CD4-positive, alpha-beta T cell treated with Interferon gamma for 1 hour (primary cell): Measurements from ENCODE around the gene OR8B12.

Experiments used
- DNase-seq: peaks from one replicate; pipeline ENCODE4 v3.0.0-alpha.2; 2020

The OR8B12 gene, protein sequence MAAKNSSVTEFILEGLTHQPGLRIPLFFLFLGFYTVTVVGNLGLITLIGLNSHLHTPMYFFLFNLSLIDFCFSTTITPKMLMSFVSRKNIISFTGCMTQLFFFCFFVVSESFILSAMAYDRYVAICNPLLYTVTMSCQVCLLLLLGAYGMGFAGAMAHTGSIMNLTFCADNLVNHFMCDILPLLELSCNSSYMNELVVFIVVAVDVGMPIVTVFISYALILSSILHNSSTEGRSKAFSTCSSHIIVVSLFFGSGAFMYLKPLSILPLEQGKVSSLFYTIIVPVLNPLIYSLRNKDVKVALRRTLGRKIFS

DNA sequence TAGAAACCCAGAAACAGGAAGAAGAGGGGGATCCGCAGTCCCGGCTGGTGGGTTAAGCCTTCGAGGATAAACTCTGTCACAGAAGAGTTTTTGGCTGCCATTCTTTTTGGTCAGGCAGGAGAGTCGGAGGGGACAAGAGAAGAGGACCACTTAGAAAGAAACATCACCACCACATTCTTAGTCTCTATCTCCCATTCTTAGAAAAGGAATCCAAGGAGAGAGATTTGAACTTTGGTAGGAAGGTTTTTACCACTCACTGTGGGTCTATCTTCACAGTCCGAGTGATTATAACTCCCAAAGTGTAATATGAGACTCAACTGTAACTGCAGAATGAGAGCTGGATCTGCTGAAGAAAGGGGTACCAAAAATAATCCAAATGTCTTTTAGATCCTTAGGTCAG is at the start of gene OR8B12:
OR8B12 (minus strand) TSS at position 101 of the 400 bp plus-strand sequence; CDS start at position 101, 0 bp downstream.
- no peak for DNase-seq

DNA sequence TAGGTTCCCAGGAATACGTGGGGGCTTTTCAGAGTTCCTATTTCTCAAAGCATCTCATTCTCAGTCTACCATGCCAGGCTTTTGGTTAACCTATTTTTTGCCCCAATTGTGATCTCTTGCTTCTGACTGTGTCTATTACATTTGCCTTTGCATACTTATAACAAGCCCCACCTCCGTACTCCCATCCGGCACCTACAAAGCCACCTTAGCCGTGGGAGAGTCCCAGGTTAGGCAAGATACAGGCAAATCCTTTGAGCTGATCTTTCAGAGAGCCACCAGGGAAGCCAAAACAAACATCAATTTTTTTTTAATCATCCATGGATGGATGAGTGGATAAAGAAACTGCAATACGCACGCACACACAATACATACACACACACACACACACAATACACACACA is 49.2 kb upstream of the OR8B12 start:
- DNase-seq: no peak

DNA sequence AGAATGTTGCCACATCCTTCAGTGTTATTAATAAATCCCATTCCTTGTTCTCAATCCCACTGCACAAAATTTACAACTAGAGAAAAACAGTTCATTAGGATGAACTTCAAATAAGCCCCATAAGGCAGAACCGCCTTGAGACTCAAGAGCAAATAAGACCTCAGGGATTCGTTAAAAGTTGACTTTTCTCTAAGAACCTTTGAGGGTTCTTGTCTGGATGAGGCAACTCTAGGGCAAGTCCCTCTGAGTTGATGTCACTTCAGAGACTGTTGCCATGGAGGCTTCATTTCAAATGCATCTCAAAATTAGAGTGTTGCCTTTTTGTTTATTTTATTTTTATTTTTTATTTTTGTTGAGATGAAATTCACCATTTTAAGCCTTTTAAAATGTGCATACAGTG is 48.0 kb upstream of the OR8B12 start:
- DNase-seq: no peak

DNA sequence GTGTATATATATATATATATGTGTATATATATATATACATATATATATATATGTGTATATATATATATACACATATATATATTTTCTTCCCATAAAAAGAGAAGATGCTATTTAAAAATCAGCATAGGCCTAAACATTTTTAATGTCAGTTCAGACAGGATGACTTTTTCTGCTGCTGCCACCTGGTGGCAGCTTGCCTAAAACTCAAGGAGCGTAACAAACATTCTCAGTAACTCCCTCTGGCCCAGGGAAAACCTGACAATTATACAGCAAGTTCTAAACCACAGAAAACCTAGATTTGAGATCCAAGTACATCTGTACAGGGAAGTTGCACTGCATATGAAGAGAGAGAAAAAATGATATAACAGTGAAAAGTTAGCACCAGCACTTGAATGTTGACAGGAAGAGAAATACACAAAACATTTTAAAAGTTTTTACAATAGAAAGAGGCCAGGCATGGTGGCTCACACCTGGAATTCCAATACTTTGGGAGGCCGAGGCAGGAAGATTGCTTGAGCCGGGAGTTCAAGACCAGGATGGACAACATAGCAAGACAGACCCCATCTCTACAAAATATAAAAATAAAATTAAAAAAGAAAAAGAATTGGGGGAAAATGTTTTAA is 42.9 kb upstream of the OR8B12 start:
- DNase-seq: peak; percentile 22

DNA sequence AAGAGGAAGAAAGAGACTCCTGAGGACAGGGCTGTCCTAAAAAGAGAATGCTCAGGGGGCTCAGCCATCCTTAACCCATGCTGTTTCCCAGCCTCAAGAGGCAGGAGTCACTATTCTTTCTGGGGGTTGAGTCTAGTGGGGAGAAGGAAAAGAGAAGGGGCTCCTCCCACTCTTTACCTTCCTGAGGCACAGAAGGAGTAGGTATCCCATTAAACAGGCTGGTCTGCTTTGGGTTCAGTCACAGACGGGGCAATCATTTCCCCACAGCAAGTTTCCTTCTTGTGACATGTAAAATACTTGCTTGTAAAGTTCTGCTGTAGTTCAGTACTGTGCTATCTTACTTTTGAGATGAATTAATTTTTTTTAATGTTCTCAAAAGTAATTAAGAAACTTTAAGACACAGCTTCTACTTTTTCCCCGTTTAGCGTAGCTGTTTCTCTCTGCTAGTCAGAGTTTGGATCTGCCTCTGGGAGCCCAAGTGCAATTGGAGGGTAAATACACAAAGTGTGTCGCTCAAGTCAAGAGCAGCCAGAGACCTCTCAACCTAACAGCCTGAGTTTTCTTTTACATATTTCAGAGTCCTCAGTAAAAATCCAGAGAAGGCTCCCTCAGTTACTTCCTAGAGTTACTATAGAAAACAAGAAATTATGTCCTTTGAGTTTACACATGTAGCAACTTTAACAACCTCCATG is 41.4 kb upstream of the OR8B12 start:
- DNase-seq: no peak

DNA sequence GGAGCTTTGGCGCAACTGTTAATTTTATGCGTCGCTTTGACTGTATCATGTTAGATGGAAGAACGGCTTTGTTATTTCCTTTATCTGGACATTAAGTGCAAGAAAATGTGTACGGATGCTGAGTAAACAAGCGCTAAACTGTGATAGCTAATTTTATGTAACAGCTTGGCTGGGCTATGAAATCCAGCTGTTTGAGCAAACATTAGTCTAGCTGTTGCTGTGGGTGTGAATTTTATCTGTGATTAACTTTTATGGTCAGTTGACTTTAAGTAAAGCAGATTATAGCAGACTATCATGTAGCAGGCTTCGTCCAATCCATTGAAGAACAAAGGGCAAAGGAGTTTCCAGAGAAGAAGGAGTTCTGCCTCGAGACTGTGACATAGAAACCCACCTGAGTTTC is 40.3 kb upstream of the OR8B12 start:
- no peak for DNase-seq

DNA sequence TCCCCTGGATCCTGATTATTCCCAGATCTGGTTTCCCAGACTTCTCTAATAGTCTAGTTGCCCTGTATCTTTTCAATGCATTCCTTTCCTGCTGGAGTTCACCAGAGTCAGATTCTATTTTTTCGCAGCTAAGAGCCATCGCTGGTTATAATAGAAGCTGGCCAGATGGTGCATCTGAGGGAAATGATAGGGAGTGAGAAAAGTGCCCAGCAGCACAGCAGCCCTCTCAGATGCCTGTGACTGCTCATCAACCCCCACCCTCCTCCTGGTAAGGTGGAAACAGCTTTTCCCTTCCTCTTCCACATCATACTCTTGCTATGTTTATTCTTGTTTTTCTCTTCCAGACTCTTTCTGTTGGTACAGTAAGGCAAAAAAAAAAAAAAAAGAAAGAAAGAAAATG is 39.1 kb upstream of the OR8B12 start:
- DNase-seq: no peak

DNA sequence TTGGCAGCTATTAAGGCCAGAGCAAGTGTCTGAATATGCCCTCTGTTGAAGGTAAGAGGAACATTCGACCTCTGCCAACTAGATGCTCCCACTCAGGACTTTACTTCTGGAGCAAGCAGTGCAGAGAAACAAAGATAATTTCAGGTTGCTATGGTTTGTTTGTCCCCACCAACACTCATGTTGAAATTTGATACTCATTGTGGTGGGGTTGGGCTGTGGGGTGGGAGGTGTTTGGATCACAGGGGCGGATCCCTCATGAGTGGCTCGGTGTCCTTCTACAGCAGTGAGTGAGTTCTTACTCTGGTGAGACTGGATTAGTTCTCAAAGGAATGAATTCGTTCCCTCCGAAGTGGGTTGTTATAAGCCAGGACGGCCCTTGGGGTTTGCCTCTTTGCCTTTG is 38.4 kb upstream of the OR8B12 start:
- DNase-seq: no peak

DNA sequence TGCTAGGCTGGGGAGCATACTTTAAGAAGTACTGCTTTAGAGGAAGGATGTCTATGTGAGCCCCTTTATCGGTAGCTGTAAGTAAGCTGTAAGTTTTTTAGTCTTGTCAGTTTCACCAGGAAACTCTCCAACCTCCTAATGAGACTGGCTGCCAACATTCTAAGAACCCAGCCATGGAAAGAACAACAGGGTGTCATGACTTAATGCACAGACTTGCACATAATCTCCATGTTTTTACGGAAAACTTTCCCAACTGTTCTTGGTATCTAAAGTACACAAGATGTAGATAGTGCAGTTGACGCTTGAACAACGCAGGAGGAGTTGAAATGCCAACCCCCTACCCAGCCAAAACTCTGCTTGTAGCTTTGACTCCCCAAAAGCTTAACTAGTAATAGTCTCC is 35.3 kb upstream of the OR8B12 start:
- DNase-seq: no peak

DNA sequence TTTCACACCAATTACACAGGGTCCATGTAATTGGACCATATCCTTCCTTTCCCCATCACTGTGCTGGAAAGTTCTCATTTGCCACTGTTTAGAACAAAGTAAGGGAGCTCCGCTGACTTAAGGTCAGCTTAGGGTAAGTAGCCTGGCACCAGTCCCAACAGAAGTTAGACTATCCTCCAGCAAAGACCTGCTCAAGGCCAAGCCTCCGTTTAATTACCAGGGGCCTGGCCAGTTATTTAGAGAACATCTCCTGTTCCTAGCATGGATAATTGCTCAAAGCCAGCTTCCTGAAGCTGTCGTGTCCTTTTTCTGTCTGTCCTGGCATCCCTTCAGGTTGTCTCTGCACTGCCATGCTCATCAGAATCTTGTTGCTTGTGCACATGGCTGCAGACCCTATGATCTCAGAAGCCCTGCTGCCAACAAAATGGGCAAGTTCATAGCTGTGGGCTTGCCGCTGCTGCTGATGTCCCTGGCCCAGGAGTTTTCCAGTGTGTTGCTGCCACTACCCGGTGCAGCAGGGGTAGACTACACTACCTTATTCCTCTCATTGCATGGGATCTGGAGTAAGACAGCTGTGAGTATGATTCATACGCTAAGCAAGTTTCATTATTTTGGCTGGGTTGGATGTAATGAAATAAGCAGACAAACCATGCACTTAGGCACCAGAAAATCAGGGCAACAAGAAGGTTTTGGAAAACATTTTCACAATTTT is 34.4 kb upstream of the OR8B12 start:
- DNase-seq: no peak

DNA sequence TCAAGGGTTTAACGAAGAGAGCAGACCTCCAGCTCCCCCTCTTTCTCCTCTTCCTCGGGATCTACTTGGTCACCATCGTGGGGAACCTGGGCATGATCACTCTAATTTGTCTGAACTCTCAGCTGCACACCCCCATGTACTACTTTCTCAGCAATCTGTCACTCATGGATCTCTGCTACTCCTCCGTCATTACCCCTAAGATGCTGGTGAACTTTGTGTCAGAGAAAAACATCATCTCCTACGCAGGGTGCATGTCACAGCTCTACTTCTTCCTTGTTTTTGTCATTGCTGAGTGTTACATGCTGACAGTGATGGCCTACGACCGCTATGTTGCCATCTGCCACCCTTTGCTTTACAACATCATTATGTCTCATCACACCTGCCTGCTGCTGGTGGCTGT is 26.7 kb upstream of the OR8B12 start:
- no peak for DNase-seq

DNA sequence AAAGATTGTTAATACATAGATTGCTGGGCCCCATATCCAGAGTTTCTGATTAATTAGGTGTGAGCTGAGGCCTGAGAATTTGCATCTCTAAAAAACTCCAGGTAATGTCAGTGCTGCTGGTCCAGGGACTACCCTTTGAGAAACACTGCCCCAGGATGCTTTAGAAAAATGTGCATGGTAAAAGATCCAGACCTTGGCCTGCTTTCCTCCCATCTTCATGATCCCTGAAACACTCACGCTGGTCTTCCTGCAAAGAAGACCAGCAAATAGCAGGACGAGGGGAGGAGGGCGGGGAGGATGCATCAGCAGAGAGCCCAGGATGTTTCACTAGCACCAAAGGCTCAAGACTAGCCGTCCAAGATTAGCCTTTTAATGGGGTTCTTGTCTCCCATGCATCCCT is 26.2 kb upstream of the OR8B12 start, which contains the start of gene OR8A1:
OR8A1 (plus strand) TSS at position 301 of the 400 bp plus-strand sequence. CDS start 123 bp downstream, outside the sequence.
- no peak for DNase-seq

DNA sequence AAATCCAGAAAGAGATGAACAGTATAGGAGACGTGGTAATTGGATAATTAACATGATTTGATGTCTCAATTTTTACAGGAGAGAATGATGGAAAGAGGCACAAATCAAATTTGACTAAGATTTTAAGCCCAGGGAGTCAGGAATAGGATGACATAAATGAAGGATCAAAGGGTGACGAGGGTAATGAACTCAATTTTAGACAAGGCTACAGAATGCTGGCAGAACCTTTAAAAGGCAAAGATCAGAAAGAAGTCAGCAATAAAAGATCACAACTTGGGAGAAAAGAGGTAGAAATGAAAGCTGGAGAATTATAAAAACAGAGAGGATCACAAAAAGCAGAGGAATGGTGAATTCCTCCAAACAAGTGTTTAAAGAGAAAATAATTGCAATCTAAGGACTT is 13.4 kb upstream of the OR8B12 start:
- no peak for DNase-seq

DNA sequence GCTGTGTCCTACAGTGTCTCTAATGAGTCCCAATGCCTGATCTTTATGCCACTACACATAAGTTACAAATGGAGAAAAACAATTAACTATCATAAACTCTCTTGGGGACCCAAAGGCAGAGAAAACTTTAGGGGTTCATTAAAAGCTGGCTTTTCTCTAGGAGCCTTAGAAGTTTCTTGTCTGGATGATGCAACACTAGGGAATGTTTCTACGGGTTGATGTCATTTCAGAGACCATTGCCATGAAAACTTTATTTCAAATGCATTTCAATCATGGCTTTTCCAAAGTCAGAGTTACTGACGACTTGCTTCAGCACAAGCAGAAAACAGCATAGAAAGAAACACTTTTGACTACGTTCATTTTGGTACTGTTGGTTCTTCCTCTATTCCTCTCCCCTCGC is 8.5 kb upstream of the OR8B12 start:
- no peak for DNase-seq

DNA sequence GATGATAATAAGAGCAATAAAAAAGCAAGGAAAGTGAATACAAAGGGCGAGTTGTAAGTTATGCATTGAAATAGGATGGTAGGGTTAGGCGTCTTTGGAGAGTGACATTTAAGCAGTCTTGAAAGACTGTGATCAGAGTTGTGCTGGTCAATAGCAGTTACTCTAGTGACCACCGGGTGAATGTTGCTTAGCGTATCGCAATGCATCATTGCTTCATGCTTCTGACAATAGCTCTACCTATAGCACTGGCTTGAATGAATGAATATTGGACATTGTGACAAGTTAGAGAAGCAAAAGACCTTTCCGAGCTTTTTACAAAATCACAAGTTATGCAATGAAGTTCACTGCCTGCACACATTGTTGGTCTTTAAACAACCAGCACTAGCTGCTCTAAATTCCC is 7.7 kb upstream of the OR8B12 start:
- DNase-seq: no peak

DNA sequence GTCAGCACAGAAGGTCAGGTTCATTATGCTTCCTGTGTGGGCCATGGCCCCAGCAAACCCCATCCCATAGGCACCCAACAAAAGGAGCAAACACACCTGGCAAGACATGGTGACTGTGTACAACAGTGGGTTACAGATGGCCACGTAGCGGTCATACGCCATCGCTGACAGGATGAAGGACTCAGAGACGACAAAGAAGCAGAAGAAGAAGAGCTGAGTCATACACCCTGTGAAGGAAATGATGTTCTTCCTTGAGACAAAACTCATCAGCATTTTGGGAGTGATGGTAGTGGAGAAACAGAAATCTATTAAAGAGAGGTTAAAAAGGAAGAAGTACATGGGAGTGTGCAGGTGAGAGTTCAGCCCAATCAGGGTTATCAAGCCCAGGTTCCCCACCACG is 309 bp downstream of the OR8B12 start:
- DNase-seq: no peak

DNA sequence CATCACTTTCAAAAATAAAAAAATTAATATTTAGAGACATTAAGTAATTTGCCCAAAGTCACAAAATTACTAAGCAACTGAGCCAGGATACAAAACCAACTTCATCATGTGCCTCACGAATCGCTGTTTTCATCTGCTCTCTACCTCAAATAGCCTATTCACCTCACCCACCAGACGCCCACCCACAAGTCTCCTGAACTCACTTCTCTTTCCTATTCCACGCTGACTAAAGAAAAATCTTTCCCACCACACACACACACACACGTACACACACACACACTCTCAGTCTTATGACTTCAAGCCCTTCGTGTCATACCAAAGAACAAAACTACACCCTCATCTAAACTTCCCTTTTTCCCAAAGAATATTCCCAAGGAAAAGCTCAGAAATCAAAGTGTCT is 2.2 kb downstream of the OR8B12 start:
- DNase-seq: no peak

DNA sequence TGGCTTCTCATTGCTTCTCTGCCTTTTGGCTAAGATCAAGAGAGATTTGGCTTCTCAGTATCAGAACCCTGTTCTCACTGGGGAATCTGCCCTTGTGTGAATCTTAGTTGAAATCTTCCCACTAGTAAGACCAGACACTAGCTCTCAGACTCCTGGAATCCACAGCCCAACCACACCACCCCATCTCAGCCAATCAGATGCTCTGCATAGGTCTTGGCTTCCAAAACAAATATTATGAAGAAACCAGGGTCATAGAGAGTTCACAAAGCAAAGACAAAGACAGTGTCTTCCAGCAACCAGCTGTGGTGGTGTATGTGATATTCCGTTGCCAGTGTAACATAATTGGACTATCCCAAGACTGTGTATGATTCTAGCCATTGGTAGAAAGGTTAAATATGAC is 5.4 kb downstream of the OR8B12 start:
- no peak for DNase-seq

DNA sequence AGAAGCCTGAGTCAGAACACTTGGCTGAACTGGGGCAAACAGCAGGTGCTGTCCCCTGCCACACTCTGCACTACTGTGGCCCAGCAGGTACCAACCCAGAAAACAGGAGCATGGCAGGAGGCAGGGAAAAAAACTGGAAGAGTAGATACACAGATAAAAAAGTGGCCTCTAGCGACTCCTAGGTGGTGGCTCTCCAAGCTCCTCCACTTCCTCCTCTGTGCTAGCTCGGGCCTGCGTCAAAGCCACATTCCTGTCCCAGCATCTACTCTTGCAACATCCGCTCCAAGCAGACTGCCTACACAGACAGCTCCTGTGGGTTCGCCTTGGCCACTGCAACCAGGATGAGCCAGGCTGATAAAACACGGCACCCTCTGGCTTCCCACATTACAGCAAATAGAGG is 6.9 kb downstream of the OR8B12 start:
- no peak for DNase-seq

DNA sequence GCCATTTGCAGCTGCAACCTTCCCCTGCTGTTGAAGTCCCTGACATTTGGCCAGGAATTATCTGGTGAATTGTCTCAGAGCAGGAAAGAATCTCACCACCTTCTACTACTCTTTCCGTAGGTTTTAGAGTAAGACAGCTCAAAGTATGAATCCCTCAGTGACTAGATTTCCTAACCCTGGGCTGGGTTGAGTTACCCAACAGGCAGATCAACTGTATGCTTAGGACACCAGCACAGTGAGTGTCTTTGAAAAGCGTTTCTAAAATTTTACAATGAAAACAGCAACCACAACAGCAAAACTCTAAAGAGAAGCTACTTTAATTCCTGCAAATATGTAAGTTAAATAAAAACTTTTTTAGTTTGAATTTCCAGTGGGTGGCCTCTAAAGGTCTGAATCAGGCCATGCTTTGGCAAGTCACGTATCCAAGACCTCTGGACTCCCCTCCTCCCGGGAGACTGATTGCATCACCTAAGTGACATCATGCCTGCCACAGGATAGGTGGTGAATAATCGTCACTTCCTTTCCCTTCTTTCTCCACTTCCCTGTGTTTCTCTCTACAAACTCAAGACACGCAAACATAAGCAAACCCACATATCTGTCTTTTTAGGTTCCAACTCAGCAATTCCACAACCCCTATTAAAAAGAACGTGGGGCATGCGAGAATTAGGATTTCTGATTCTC is 7.8 kb downstream of the OR8B12 start:
- DNase-seq: no peak

DNA sequence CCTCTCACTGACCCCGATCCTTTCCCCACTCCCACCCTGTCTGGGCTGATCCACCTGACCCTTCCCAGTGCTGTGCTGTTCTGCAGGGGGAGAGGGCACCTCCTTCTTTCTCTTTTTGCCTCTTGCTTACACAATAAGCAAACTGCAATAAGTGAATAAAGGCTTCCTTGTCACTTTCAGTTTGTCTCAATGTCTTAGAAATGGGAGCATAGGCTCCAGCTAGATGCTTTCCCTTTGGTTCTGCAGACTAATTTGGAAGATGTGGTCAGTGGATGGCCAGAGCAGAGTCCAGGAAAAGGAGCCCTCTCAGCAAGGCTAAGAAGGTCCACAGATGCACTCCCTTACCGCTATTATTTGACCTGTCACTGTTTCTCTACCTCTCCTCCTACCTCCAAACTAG is 9.4 kb downstream of the OR8B12 start:
- no peak for DNase-seq

DNA sequence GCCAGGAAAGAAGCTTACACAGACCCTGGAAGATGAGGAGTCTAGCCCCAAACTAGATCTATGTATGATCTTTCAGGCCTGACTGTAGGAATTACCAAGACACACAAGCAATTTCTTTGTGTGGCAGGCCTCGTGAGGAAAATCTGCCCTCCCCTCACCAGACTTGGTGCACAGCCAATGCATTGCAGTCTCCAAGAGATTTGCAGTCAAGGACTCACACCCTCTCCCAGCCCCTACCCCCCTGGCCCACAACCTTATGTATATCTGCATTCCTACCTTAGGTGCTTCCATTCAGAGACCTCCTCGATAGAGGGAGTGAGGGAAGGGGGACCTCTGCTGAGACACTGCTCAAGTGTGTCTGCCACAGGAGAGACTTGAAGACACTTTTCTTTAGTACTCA is 9.8 kb downstream of the OR8B12 start:
- no peak for DNase-seq

DNA sequence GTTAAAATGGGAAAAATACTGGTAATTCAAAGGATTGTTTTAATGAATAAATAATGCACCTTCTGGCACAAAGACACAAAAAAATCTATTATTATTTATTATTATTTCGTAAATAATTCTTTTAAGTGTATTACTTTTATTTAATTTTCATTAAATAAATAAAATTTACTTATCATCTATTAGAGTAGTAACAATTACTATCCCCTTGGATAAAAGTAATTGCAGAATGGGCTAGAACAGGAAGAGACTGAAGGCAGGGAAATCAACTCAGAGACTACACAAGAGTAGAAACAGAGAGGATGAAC is 23.0 kb downstream of the OR8B12 start:
- DNase-seq: no peak
